GM18505 (cell line): ENCODE data around the gene TMIGD1.
"Not testable (repeated sequence)": the region's sequence is repeated elsewhere in the genome, so short reads cannot be mapped to it uniquely, and the experiment has no call there.

ENCODE experiments used
- ATAC-seq: cut with Tn5 transposase; IDR thresholded peaks from one replicate; pipeline ENCODE4 v1.9.1; 2021; ENCODE audit not compliant: unreplicated experiment
- POLR2A ChIP-seq: IDR thresholded peaks from 4 replicates; pipeline ENCODE4 v1.6.1; 2011; ENCODE audit warnings: borderline replicate concordance; ENCODE audit not compliant: insufficient read depth, insufficient read length; ENCODE audit errors: extremely low read depth

TMIGD1 gene

GRCh38 chr17:30345527-30346075 lies 11.7 kb upstream of the TMIGD1 start:
- ATAC-seq, result no peak
- no peak for TF ChIP-seq POLR2A

GRCh38 chr17:30345089-30345433 lies 11.2 kb upstream of the TMIGD1 start:
- no peak for TF ChIP-seq POLR2A
- ATAC-seq, result no peak

- no peak for ATAC-seq
- TF ChIP-seq POLR2A, result no peak
Measured at GRCh38 chr17:30344283-30345088, 10.6 kb upstream of the TMIGD1 start.

GRCh38 chr17:30343796-30344195 lies 9.9 kb upstream of the TMIGD1 start:
- no peak for TF ChIP-seq POLR2A
- no peak for ATAC-seq

- not testable (repeated sequence) for ATAC-seq
Measured at GRCh38 chr17:30343244-30343643, 9.4 kb upstream of the TMIGD1 start.

- no peak for ATAC-seq
- no peak for TF ChIP-seq POLR2A
Measured at GRCh38 chr17:30341703-30342249, 7.9 kb upstream of the TMIGD1 start.

- TF ChIP-seq POLR2A, result no peak
Measured at GRCh38 chr17:30340801-30341356, 7.0 kb upstream of the TMIGD1 start.

GRCh38 chr17:30339086-30339485 lies 5.2 kb upstream of the TMIGD1 start:
- TF ChIP-seq POLR2A, result no peak
- no peak for ATAC-seq

More at GRCh38 chr17:30340801-30341356, 7.0 kb upstream of the TMIGD1 start:
- ATAC-seq, result no peak

- TF ChIP-seq POLR2A, result no peak
- no peak for ATAC-seq
Measured at GRCh38 chr17:30337393-30337999, 3.6 kb upstream of the TMIGD1 start.

- no peak for TF ChIP-seq POLR2A
- ATAC-seq, result no peak
Measured at GRCh38 chr17:30336369-30337171, 2.7 kb upstream of the TMIGD1 start.

GRCh38 chr17:30334421-30334820 lies 564 bp upstream of the TMIGD1 start:
- ATAC-seq, result no peak
- no peak for TF ChIP-seq POLR2A

- ATAC-seq, result no peak
- no peak for TF ChIP-seq POLR2A
Measured at GRCh38 chr17:30332057-30332542, 1.8 kb downstream of the TMIGD1 start.

- TF ChIP-seq POLR2A, result no peak
- no peak for ATAC-seq
Measured at GRCh38 chr17:30326809-30327208, 7.0 kb downstream of the TMIGD1 start.

GRCh38 chr17:30324723-30325122 lies 9.1 kb downstream of the TMIGD1 start:
- ATAC-seq, result no peak
- TF ChIP-seq POLR2A, result no peak

- TF ChIP-seq POLR2A, result no peak
- no peak for ATAC-seq
Measured at GRCh38 chr17:30323895-30324319, 9.9 kb downstream of the TMIGD1 start.
